Measurements from ENCODE around the gene BRD1. TPM values are rescaled to one million over a fixed set of nuclear protein-coding genes. Genes with fewer than 3 reads are reported as not detected.
"Not testable (repeated sequence)": the region's sequence is repeated elsewhere in the genome, so short reads cannot be mapped to it uniquely, and the experiment has no call there.

The BRD1 gene
- total RNA-seq, 1 donor from 2014 or later, result 32.5 TPM

DNA sequence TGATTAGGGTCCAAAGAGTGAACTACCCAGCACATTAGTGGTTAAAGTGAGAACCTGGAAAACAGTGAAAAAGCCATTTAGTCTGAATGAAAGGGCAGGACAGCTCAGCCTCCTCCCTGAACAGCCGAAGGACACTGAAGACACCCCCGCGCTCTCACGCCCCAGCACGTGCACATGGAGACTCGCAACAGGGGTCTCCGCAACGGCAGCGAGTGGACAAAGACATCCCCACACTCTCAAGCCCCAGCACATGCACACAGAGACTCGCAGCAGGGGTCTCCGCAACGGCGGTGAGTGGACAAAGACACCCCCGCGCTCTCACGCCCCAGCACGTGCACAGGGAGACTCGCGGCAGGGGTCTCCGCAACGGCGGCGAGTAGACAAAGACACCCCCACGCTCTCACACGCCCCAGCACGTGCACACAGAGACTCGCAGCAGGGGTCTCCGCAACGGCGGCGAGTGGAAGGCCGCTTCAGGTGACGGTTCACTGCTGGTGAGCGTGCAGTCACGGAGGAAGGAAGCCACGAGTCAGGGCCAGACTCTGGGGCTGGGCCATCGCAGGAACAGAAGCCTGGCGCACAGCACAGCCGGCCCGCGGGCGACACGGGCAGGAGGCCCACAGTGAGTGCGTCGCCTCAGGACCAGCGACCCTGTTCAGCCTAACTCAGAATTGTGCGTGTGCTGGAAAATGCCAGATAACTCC, 43.6 kb downstream of the BRD1 start:
- no peak overlapping the region for H3K4me3 ChIP-seq
- H3K4me1 ChIP-seq, result peaks cover 0 to 8% of the 10 kb centered on the region in 2 donors
- no peak for DNase-seq (ENCODE audit: low spot score in 2 of 2)
- peaks cover 25 to 57% of the 10 kb centered on the region in 2 donors for H3K36me3 ChIP-seq
- intact Hi-C loops (cut with DNase I), result no loop called here
- TF ChIP-seq, protein P1, sequence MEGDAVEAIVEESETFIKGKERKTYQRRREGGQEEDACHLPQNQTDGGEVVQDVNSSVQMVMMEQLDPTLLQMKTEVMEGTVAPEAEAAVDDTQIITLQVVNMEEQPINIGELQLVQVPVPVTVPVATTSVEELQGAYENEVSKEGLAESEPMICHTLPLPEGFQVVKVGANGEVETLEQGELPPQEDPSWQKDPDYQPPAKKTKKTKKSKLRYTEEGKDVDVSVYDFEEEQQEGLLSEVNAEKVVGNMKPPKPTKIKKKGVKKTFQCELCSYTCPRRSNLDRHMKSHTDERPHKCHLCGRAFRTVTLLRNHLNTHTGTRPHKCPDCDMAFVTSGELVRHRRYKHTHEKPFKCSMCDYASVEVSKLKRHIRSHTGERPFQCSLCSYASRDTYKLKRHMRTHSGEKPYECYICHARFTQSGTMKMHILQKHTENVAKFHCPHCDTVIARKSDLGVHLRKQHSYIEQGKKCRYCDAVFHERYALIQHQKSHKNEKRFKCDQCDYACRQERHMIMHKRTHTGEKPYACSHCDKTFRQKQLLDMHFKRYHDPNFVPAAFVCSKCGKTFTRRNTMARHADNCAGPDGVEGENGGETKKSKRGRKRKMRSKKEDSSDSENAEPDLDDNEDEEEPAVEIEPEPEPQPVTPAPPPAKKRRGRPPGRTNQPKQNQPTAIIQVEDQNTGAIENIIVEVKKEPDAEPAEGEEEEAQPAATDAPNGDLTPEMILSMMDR (IDR thresholded peaks at IDR 0.05), result no peak
- no peaks in the 10 kb centered on the region for H3K9me3 ChIP-seq
- H3K27ac ChIP-seq, result no peak overlapping the region
- no peaks in the 10 kb centered on the region for H3K27me3 ChIP-seq

DNA sequence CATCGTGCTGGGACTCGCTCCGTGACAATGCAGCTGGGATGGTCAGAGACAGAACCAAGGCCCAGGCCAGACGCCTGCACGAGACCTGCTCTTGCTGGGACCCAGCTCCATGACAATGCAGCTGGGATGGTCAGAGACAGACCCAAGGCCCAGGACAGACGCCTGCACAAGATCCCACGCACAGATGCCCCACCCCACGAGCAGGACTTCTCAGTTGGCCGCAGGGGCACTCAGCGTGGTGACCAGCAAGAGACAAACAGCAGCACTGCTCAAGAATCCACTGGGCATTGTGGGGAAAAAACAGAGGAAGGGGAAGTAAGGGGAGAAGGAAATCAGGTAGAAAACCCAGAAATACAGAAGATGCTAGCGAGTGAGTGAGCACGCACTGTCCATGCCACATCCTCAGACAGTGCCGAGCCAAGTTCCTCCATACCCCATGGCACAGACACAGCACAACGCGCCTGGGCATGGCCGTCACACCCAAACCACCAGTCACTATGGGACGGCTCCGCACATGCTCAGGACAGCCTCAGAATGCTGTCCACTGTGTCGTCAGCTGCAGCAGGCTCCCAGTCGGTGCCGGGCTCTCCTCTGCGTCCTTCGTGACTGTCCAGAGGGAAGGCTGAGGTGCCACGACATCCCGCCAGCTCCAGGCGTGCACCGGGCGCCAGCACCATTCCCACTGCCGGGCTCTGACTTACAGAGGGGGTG, 44.5 kb downstream of the BRD1 start:
- no peak overlapping the region for H3K27ac ChIP-seq
- intact Hi-C loops (cut with DNase I), result no loop called here
- peaks cover 27 to 59% of the 10 kb centered on the region in 2 donors for H3K36me3 ChIP-seq
- H3K4me3 ChIP-seq, result no peak overlapping the region
- H3K27me3 ChIP-seq, result no peaks in the 10 kb centered on the region
- no peaks in the 10 kb centered on the region for H3K4me1 ChIP-seq
- DNase-seq (ENCODE audit: low spot score in 2 of 2), result no peak
- no peaks in the 10 kb centered on the region for H3K9me3 ChIP-seq
- TF ChIP-seq, protein P1 (IDR thresholded peaks at IDR 0.05), result no peak

DNA sequence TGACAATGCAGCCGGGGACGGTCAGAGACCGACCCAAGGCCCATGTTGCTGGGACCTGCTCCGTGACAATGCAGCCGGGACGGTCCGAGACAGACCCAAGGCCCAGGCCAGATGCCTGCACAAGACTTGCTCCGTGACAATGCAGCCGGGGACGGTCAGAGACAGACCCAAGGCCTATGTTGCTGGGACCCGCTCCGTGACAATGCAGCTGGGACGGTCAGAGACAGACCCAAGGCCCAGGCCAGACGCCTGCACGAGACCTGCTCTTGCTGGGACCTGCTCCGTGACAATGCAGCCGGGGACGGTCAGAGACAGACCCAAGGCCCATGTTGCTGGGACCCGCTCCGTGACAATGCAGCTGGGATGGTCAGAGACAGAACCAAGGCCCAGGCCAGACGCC, 45.8 kb downstream of the BRD1 start:
- intact Hi-C loops (cut with DNase I); H3K4me3 ChIP-seq; H3K27ac ChIP-seq; H3K27me3 ChIP-seq; H3K9me3 ChIP-seq; H3K4me1 ChIP-seq; DNase-seq (ENCODE audit: low spot score in 2 of 2): not testable (repeated sequence)
- H3K36me3 ChIP-seq, result peaks cover 33 to 63% of the 10 kb centered on the region in 2 donors

DNA sequence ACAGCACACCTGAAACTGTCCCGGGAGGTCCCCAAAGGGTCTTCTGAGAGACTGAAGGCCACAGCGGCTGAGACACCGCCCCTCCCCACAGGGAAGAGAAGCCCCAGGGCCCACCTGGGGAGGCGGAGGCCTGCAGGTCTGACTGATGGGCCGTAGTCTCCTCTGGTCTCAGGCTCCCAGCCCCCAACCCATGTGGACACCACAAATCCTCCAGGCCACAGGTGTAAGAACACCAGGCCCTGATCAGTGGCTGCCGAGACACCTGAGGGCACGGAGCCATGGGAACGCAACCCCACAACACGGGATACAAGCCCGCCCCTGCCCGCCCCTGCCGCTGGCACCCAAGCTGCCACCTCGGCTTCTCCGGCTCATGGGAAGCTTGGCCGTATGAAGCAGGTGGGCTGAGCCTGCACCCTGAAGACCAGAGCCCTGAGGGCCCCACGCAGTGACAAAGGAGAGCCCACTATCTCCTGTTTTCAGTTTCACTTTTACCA, 46.3 kb downstream of the BRD1 start:
- no peak overlapping the region for H3K27ac ChIP-seq
- no peak for DNase-seq (ENCODE audit: low spot score in 2 of 2)
- no peak overlapping the region for H3K4me3 ChIP-seq
- H3K27me3 ChIP-seq, result no peaks in the 10 kb centered on the region
- no peaks in the 10 kb centered on the region for H3K9me3 ChIP-seq
- intact Hi-C loops (cut with DNase I), result no loop called here
- H3K4me1 ChIP-seq, result no peaks in the 10 kb centered on the region
- H3K36me3 ChIP-seq, result peaks cover 38 to 63% of the 10 kb centered on the region in 2 donors
- TF ChIP-seq, protein P1 (IDR thresholded peaks at IDR 0.05), result no peak

DNA sequence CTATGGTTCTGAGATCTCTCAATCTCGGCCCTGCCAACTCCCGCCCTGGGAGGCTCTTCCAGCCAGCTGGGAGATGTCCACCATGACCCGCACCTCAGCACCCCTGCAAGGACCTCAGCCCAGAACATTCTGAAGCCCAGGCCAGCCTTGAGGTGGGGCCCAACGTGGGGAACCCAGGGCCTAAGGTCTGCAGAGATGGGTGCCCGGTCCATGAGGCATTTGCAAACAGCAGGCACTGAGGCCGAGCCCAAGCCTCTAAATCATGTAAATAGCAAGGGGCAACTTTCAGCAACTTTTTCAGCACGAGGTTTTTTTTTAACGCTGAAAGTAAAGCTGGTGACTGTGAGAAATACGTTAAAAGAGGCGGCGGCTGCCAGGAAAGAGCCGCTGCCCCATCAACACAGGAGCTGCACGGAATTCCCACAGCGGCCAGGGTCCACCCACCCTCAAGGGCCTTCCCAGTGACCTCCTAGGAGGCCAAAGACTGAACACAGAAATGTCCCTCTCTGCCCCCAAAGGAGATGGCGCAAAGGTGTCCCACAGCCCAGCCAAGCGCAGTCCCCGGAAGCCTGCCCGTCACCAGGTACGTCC, 46.9 kb downstream of the BRD1 start:
- H3K36me3 ChIP-seq, result peaks cover 44 to 63% of the 10 kb centered on the region in 2 donors
- no peaks in the 10 kb centered on the region for H3K27me3 ChIP-seq
- no peak overlapping the region for H3K4me3 ChIP-seq
- DNase-seq (ENCODE audit: low spot score in 2 of 2), result no peak
- intact Hi-C loops (cut with DNase I), result no loop called here
- TF ChIP-seq, protein P1 (IDR thresholded peaks at IDR 0.05), result no peak
- H3K4me1 ChIP-seq, result no peaks in the 10 kb centered on the region
- H3K27ac ChIP-seq, result no peak overlapping the region
- H3K9me3 ChIP-seq, result no peaks in the 10 kb centered on the region

Data from ascending aorta (tissue), 2 donors.